ENCODE data around the gene DISC1. TPM values are rescaled to one million over a fixed set of nuclear protein-coding genes. Genes with fewer than 3 reads are reported as not detected.

Gene DISC1
- total RNA-seq, 1 donor from 2014 or later = 4.7 TPM

GRCh38 chr1:232090816-232091215 is 464.2 kb downstream of the DISC1 start:
- Mint-ChIP-seq H3K36me3 (no peaks in the 10 kb centered on the region), H3K4me3 (no peak overlapping the region), H3K27me3 (peaks cover 3% of the 10 kb centered on the region), H3K4me1 (ENCODE audit: unreplicated experiment) (no peaks in the 10 kb centered on the region), H3K27ac (no peak overlapping the region), H3K9me3 (no peaks in the 10 kb centered on the region)
- TF ChIP-seq, protein P1, sequence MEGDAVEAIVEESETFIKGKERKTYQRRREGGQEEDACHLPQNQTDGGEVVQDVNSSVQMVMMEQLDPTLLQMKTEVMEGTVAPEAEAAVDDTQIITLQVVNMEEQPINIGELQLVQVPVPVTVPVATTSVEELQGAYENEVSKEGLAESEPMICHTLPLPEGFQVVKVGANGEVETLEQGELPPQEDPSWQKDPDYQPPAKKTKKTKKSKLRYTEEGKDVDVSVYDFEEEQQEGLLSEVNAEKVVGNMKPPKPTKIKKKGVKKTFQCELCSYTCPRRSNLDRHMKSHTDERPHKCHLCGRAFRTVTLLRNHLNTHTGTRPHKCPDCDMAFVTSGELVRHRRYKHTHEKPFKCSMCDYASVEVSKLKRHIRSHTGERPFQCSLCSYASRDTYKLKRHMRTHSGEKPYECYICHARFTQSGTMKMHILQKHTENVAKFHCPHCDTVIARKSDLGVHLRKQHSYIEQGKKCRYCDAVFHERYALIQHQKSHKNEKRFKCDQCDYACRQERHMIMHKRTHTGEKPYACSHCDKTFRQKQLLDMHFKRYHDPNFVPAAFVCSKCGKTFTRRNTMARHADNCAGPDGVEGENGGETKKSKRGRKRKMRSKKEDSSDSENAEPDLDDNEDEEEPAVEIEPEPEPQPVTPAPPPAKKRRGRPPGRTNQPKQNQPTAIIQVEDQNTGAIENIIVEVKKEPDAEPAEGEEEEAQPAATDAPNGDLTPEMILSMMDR (conservative IDR thresholded peaks at IDR 0.05) = no peak
- DNase-seq (ENCODE audit: extremely low spot score, unreplicated experiment) = no peak

Other genes with a start within 250 kb of the DISC1 start
- 24.2 and 27.2 TPM in 2 replicates for gene EGLN1, start 204.5 kb upstream of the DISC1 start, total RNA-seq (ENCODE audit: low replicate concordance)
- 28.0 and 34.0 TPM in 2 replicates for gene TSNAX, start 98.1 kb upstream of the DISC1 start, total RNA-seq (ENCODE audit: low replicate concordance)